Chondrocyte (in vitro differentiated cells): ENCODE data around the gene HERPUD1. TPM values are rescaled to one million over a fixed set of nuclear protein-coding genes. Genes with fewer than 3 reads are reported as not detected.
A peak's percentile ranks its signal among the peaks of the same experiment; 100 is the strongest.

Experiments
- DNase-seq: peaks from one replicate; pipeline ENCODE4 v3.0.0; 2021; ENCODE audit warnings: mixed read lengths, low spot score
- H3K27ac Mint-ChIP-seq: one replicate; pipeline ENCODE4 v1.8.0; 2021; ENCODE audit warnings: mild to moderate bottlenecking, moderate library complexity, mixed read lengths; ENCODE audit not compliant: unreplicated experiment
- H3K27me3 Mint-ChIP-seq: 2 replicates; pipeline ENCODE4 v1.8.0; 2021; ENCODE audit warnings: low read depth, mixed read lengths
- H3K36me3 Mint-ChIP-seq: 2 replicates; pipeline ENCODE4 v1.8.0; 2021; ENCODE audit warnings: low read depth, mixed read lengths
- H3K4me1 Mint-ChIP-seq: 2 replicates; pipeline ENCODE4 v1.8.0; 2021; ENCODE audit warnings: low read depth, mild to moderate bottlenecking, mixed read lengths
- H3K4me3 Mint-ChIP-seq: one replicate; pipeline ENCODE4 v1.8.0; 2021; ENCODE audit warnings: mild to moderate bottlenecking, moderate library complexity, mixed read lengths; ENCODE audit not compliant: unreplicated experiment
- H3K9me3 Mint-ChIP-seq: 2 replicates; pipeline ENCODE4 v1.8.0; 2021; ENCODE audit warnings: low read depth, mixed read lengths
- CTCF ChIP-seq: fragments of 200-600 bp; sonication (generic); IDR thresholded peaks from 2 replicates; pipeline ENCODE4 v1.5.0; 2021; ENCODE audit warnings: antibody characterized with exemption, mild to moderate bottlenecking, moderate library complexity
- total RNA-seq: library from RNA; stranded (reverse); gene quantifications from 3 replicates; pipeline ENCODE4 v1.2.1, GENCODE V29; 2021

The HERPUD1 gene
- total RNA-seq, 1 donor from 2014 or later, result 236 TPM

- TF ChIP-seq CTCF, result no peak
- Mint-ChIP-seq H3K27me3 (no peaks in the 10 kb centered on the region), H3K27ac (no peak overlapping the region), H3K4me3 (no peak overlapping the region), H3K9me3 (no peaks in the 10 kb centered on the region), H3K36me3 (no peaks in the 10 kb centered on the region), H3K4me1 (peaks cover 31% of the 10 kb centered on the region)
- peak; percentile 11 for DNase-seq
These were observed 55.8 kb downstream of the HERPUD1 start for GRCh38 chr16:56987692-56988091.

GRCh38 chr16:56988161-56988947 is 56.4 kb downstream of the HERPUD1 start:
- DNase-seq, result peak; percentile 24
- Mint-ChIP-seq H3K9me3 (no peaks in the 10 kb centered on the region), H3K36me3 (no peaks in the 10 kb centered on the region), H3K4me3 (peak overlapping the region; percentile 99), H3K27me3 (no peaks in the 10 kb centered on the region), H3K4me1 (peaks cover 31% of the 10 kb centered on the region), H3K27ac (peak overlapping the region; percentile 28)
- TF ChIP-seq CTCF, result no peak

- no peaks in the 10 kb centered on the region for H3K9me3 Mint-ChIP-seq
- peak; percentile 31 for TF ChIP-seq CTCF
- DNase-seq, result no peak
- H3K4me3 Mint-ChIP-seq, result peak within 1 kb of the TSS; percentile 99
- H3K27ac Mint-ChIP-seq, result peak within 1 kb of the TSS; percentile 93
- no peaks in the 10 kb centered on the region for H3K27me3 Mint-ChIP-seq
- no peaks in the 10 kb centered on the region for H3K36me3 Mint-ChIP-seq
- H3K4me1 Mint-ChIP-seq, result peaks cover 26% of the 10 kb centered on the region
These were observed 57.3 kb downstream of the HERPUD1 start, which contains the start of gene NLRC5 for GRCh38 chr16:56988948-56989945. Gene NLRC5, plus strand, starts transcription at chr16:56989557. Its CDS starts 31,156 bp downstream, at chr16:57020713.

GRCh38 chr16:56989988-56990387 is 58.0 kb downstream of the HERPUD1 start:
- peaks cover 26% of the 10 kb centered on the region for H3K4me1 Mint-ChIP-seq
- H3K27ac Mint-ChIP-seq, result no peak overlapping the region
- no peaks in the 10 kb centered on the region for H3K27me3 Mint-ChIP-seq
- H3K36me3 Mint-ChIP-seq, result no peaks in the 10 kb centered on the region
- no peaks in the 10 kb centered on the region for H3K9me3 Mint-ChIP-seq
- H3K4me3 Mint-ChIP-seq, result peak overlapping the region; percentile 99
- TF ChIP-seq CTCF, result no peak
- DNase-seq, result no peak
